Effector memory CD4-positive, alpha-beta T cell (primary cell): ENCODE data around the gene OR51T1.

Source experiments
- DNase-seq, 3 donors: peaks; one replicate each; pipeline ENCODE4 v3.0.0-alpha.2; 2020
- H3K27ac ChIP-seq: 2 replicates; pipeline ENCODE4 v1.7.0; 2013; ENCODE audit warnings: mild to moderate bottlenecking, low read length, moderate library complexity; ENCODE audit not compliant: insufficient read depth, poor library complexity, severe bottlenecking
- H3K27me3 ChIP-seq: replicated peaks from 2 replicates; pipeline ENCODE4 v1.7.0; 2013; ENCODE audit warnings: mild to moderate bottlenecking, low read length; ENCODE audit not compliant: insufficient read depth, control insufficient read depth, poor library complexity, severe bottlenecking
- H3K36me3 ChIP-seq: 2 replicates; pipeline ENCODE4 v1.7.0; 2013; ENCODE audit warnings: mild to moderate bottlenecking, low read length, moderate library complexity; ENCODE audit not compliant: control insufficient read depth, insufficient read depth
- H3K4me1 ChIP-seq: 2 replicates; pipeline ENCODE4 v1.7.0; 2013; ENCODE audit warnings: low read length, mild to moderate bottlenecking; ENCODE audit not compliant: control insufficient read depth, insufficient read depth, poor library complexity, severe bottlenecking
- H3K4me3 ChIP-seq: 2 replicates; pipeline ENCODE4 v1.7.0; 2013; ENCODE audit warnings: low read length, low read depth, mild to moderate bottlenecking; ENCODE audit not compliant: insufficient read depth, poor library complexity, severe bottlenecking
- H3K9me3 ChIP-seq: 2 replicates; pipeline ENCODE4 v1.7.0; 2013; ENCODE audit warnings: mild to moderate bottlenecking, low read length, moderate library complexity; ENCODE audit not compliant: control insufficient read depth

Gene OR51T1

GRCh38 chr11:4922304-4922703, 40.6 kb downstream of the OR51T1 start:
- Histone ChIP-seq H3K27me3 (no peaks in the 10 kb centered on the region), H3K27ac (no peak overlapping the region), H3K4me3 (no peak overlapping the region), H3K9me3 (no peaks in the 10 kb centered on the region), H3K4me1 (no peaks in the 10 kb centered on the region), H3K36me3 (no peaks in the 10 kb centered on the region)
- DNase-seq, result no peak

DNA sequence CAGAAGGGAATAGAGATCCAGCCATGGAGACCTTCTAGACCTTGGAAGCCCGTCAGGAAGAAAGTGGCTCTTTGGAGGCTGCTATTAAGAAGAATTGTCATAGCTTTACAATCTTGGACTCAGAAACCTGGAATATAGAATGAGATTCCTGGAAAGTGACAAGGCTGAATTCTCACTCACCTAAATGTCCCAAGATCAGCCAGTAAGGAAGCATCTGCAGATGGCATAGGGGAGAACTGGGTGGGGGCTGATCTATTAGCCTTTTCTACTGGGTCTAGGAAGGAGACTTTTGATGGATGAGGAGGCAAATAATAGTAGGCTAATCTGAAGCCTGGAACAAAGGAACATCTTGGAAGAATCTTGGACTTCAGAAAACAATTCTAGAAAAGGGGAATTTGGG, 42.5 kb downstream of the OR51T1 start, which contains the start of gene OR51G1:
Gene OR51G1 (minus strand): TSS at position 101 of the 400 bp plus-strand sequence. CDS start 0 bp downstream, at position 101.
- Histone ChIP-seq H3K27ac (no peak within 1 kb of the TSS), H3K9me3 (no peaks in the 10 kb centered on the region), H3K27me3 (no peaks in the 10 kb centered on the region), H3K36me3 (no peaks in the 10 kb centered on the region), H3K4me3 (no peak within 1 kb of the TSS), H3K4me1 (no peaks in the 10 kb centered on the region)
- no peak for DNase-seq

DNA sequence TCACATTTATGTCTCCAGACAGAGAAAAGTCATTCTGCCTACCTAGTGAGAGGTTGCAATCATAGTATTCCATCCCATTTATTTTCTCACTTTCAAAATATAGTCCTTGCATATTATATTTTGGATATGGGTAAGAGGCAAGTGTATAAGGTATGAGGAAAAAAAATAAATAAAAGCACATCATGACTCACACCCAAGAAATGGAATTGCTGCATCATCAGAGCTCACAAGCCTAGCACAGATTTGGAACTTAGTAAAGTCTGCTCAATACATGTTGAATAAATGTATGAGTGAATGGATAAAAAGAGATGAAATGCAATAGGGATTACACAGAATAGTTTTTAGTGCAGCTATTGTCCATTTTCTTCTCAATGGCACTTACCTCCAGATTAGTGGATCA, 44.9 kb downstream of the OR51T1 start:
- no peaks in the 10 kb centered on the region for H3K9me3 ChIP-seq
- H3K4me3 ChIP-seq, result no peak overlapping the region
- DNase-seq, result no peak
- H3K27me3 ChIP-seq, result no peaks in the 10 kb centered on the region
- no peak overlapping the region for H3K27ac ChIP-seq
- no peaks in the 10 kb centered on the region for H3K36me3 ChIP-seq
- H3K4me1 ChIP-seq, result no peaks in the 10 kb centered on the region
